Measurements from ENCODE around the gene TREML4. TPM values are rescaled to one million over a fixed set of nuclear protein-coding genes. Genes with fewer than 3 reads are reported as not detected.

TREML4 gene
- total RNA-seq, 1 donor from 2014 or later = not detected

DNA sequence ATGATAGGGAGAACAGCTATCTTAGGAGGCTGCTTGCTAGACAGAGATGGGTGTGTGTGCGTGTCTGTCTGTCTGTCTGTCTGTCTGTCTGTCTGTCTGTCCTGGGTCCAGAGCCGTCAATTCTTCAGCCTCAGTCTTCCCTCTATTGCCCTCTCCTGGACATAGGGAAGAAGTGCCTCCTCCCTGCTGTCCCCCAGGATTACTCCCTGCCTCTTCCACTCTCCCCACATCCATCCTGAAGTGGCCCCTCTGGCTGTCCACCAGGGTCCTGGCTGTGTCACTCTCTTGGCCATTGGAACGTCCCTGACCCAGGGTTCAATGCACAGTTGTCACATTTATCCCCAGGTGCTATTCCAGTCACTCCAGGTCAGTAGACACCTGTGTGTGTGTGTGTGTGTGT, 37.4 kb upstream of the TREML4 start:
- no peak overlapping the region for H3K4me3 ChIP-seq (ENCODE audit: low read length in 3 of 3)
- H3K9ac ChIP-seq (ENCODE audit: low read depth in 1 of 3, low read length in 3 of 3) = no peak overlapping the region
- no peaks in the 10 kb centered on the region for H3K4me1 ChIP-seq (ENCODE audit: control insufficient read depth in 3 of 3, insufficient read depth in 3 of 3, low read length in 3 of 3)
- peaks cover 0 to 3% (median 2%) of the 10 kb centered on the region in 3 donors for H3K9me3 ChIP-seq (ENCODE audit: control insufficient read depth in 3 of 3, low read length in 3 of 3)
- peaks cover 16 to 43% (median 30%) of the 10 kb centered on the region in 3 donors for H3K27me3 ChIP-seq (ENCODE audit: control insufficient read depth in 3 of 3, insufficient read depth in 3 of 3, low read length in 3 of 3)
- no peak overlapping the region for H3K27ac ChIP-seq (ENCODE audit: low read depth, low read length)
- H3K36me3 ChIP-seq (ENCODE audit: control insufficient read depth in 3 of 3, insufficient read depth in 3 of 3, low read length in 3 of 3) = no peaks in the 10 kb centered on the region

DNA sequence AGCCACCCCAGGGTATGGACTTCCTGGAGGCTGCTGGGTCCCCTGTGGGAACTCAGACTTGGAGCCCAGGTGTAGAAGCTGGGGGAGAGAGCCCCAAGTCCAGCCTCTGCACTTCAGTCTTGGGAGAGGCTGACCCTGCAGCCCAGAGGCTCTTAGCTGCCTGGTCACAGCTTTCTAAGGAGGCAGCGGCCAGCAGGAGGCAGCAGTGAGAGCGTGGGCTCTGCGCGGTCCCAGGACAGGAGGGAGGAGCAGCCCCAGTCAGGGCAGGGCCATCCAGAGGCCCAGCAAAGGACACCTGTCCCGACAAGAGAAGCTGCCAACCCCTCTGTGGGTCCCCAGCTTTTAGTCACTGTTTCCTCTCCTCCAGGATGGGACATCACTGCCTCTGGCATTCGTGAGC, 36.6 kb upstream of the TREML4 start:
- Histone ChIP-seq H3K4me1 (ENCODE audit: control insufficient read depth in 3 of 3, insufficient read depth in 3 of 3, low read length in 3 of 3) (no peaks in the 10 kb centered on the region), H3K27ac (ENCODE audit: low read depth, low read length) (no peak overlapping the region), H3K4me3 (ENCODE audit: low read length in 3 of 3) (no peak overlapping the region), H3K36me3 (ENCODE audit: control insufficient read depth in 3 of 3, insufficient read depth in 3 of 3, low read length in 3 of 3) (no peaks in the 10 kb centered on the region), H3K27me3 (ENCODE audit: control insufficient read depth in 3 of 3, insufficient read depth in 3 of 3, low read length in 3 of 3) (peaks cover 16 to 43% (median 30%) of the 10 kb centered on the region in 3 donors), H3K9me3 (ENCODE audit: control insufficient read depth in 3 of 3, low read length in 3 of 3) (peaks cover 0 to 3% (median 2%) of the 10 kb centered on the region in 3 donors), H3K9ac (ENCODE audit: low read depth in 1 of 3, low read length in 3 of 3) (no peak overlapping the region)

DNA sequence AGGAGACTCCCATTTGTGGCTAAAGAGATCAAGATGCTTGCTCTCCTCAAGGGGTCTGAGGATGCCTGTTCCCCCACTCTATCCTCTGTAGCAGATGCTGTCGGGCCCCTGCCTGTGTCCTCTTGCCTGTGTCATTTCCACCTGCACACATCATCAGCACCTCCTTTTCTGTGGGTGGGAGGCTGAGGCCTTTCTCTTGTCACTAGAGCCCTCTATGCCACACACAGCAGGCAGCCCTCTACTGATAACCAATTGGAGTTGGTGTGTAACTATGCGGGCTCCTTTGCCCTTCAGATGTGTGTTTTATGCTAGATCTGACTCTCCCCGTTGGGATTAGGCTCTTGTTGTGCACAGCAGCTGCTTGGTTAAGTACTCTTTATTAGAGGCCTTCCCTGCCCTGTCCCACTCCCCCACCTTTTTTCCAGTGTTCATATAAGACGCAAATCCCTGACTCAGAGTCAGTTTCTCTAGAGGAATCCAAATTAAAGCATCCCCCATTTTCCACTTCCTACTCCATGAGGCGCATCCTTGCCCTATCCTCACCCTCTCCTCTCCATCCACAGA, 34.9 kb upstream of the TREML4 start:
- Histone ChIP-seq H3K27me3 (ENCODE audit: control insufficient read depth in 3 of 3, insufficient read depth in 3 of 3, low read length in 3 of 3) (peaks cover 16 to 49% (median 33%) of the 10 kb centered on the region in 3 donors), H3K36me3 (ENCODE audit: control insufficient read depth in 3 of 3, insufficient read depth in 3 of 3, low read length in 3 of 3) (no peaks in the 10 kb centered on the region), H3K9ac (ENCODE audit: low read depth in 1 of 3, low read length in 3 of 3) (no peak overlapping the region), H3K4me1 (ENCODE audit: control insufficient read depth in 3 of 3, insufficient read depth in 3 of 3, low read length in 3 of 3) (no peaks in the 10 kb centered on the region), H3K9me3 (ENCODE audit: control insufficient read depth in 3 of 3, low read length in 3 of 3) (peaks cover 0 to 3% (median 2%) of the 10 kb centered on the region in 3 donors), H3K4me3 (ENCODE audit: low read length in 3 of 3) (no peak overlapping the region), H3K27ac (ENCODE audit: low read depth, low read length) (no peak overlapping the region)

DNA sequence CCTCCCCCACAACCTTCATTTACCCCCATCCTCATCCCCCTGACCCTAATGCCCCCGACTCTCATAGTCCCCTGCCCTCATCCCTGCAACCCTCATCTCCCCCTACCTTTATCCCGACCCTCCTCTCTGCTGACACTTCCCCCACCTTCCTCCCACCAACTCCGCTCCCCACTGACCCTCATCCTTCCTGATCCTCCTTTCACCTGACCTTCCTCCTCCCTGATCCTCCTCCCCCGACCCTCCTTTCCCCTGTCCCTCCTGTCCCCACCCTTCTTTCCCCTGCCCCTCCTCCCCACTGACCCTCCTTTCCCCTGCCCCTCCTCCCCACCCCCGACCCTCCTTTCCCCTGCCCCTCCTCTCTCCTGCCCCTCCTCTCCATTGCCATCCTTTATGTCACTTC, 34.3 kb upstream of the TREML4 start:
- no peaks in the 10 kb centered on the region for H3K4me1 ChIP-seq (ENCODE audit: control insufficient read depth in 3 of 3, insufficient read depth in 3 of 3, low read length in 3 of 3)
- no peak overlapping the region for H3K27ac ChIP-seq (ENCODE audit: low read depth, low read length)
- peaks cover 0 to 3% (median 2%) of the 10 kb centered on the region in 3 donors for H3K9me3 ChIP-seq (ENCODE audit: control insufficient read depth in 3 of 3, low read length in 3 of 3)
- H3K27me3 ChIP-seq (ENCODE audit: control insufficient read depth in 3 of 3, insufficient read depth in 3 of 3, low read length in 3 of 3) = peaks cover 16 to 47% (median 33%) of the 10 kb centered on the region in 3 donors
- H3K4me3 ChIP-seq (ENCODE audit: low read length in 3 of 3) = no peak overlapping the region
- H3K9ac ChIP-seq (ENCODE audit: low read depth in 1 of 3, low read length in 3 of 3) = no peak overlapping the region
- H3K36me3 ChIP-seq (ENCODE audit: control insufficient read depth in 3 of 3, insufficient read depth in 3 of 3, low read length in 3 of 3) = no peaks in the 10 kb centered on the region

DNA sequence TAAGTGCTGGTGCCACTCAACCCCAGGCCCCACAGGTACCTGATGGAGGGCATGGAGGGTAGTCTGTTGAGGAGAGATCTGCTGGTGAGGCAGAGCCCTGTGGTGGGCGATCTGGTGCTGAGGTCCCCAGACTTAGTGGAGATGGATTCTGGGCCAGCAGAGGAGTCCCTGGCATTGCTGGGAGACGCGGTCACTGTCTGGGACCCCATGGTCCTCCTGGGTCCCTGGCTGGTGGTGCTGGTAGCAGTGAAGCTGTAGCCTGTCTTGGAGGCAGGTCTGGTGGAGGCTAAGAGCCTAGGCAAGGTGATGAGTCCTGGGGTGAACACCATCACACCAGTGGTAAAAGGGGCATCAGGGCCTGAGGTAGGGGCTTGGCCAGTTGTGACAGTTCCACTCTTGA, 33.8 kb upstream of the TREML4 start:
- Histone ChIP-seq H3K4me3 (ENCODE audit: low read length in 3 of 3) (no peak overlapping the region), H3K36me3 (ENCODE audit: control insufficient read depth in 3 of 3, insufficient read depth in 3 of 3, low read length in 3 of 3) (no peaks in the 10 kb centered on the region), H3K27me3 (ENCODE audit: control insufficient read depth in 3 of 3, insufficient read depth in 3 of 3, low read length in 3 of 3) (peaks cover 16 to 47% (median 33%) of the 10 kb centered on the region in 3 donors), H3K9me3 (ENCODE audit: control insufficient read depth in 3 of 3, low read length in 3 of 3) (peaks cover 0 to 3% (median 2%) of the 10 kb centered on the region in 3 donors), H3K4me1 (ENCODE audit: control insufficient read depth in 3 of 3, insufficient read depth in 3 of 3, low read length in 3 of 3) (no peaks in the 10 kb centered on the region), H3K9ac (ENCODE audit: low read depth in 1 of 3, low read length in 3 of 3) (no peak overlapping the region), H3K27ac (ENCODE audit: low read depth, low read length) (no peak overlapping the region)

DNA sequence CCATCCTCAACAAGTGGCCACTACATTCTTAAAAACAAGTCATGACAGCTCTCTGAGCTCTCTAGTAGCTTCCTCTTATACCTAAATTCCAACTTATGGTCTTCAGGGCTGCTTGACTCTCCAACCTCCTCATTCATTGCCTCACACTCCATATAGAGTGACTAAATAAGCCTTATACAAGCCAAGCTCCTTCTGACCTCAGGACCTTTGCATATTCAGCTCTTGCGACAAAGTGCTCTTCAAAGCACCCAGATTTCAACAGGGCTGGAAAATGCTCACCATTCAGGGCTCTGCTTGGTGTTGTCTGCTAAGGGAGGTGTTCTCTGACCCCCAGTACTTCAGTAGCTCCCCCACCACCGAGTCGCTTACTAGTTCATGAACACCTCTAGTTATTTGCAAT, 30.9 kb upstream of the TREML4 start:
- Histone ChIP-seq H3K9ac (ENCODE audit: low read depth in 1 of 3, low read length in 3 of 3) (no peak overlapping the region), H3K36me3 (ENCODE audit: control insufficient read depth in 3 of 3, insufficient read depth in 3 of 3, low read length in 3 of 3) (no peaks in the 10 kb centered on the region), H3K4me3 (ENCODE audit: low read length in 3 of 3) (no peak overlapping the region), H3K27ac (ENCODE audit: low read depth, low read length) (no peak overlapping the region), H3K9me3 (ENCODE audit: control insufficient read depth in 3 of 3, low read length in 3 of 3) (no peaks in the 10 kb centered on the region), H3K27me3 (ENCODE audit: control insufficient read depth in 3 of 3, insufficient read depth in 3 of 3, low read length in 3 of 3) (peaks cover 10 to 32% (median 26%) of the 10 kb centered on the region in 3 donors), H3K4me1 (ENCODE audit: control insufficient read depth in 3 of 3, insufficient read depth in 3 of 3, low read length in 3 of 3) (peaks cover 0 to 4% (median 0%) of the 10 kb centered on the region in 3 donors)

DNA sequence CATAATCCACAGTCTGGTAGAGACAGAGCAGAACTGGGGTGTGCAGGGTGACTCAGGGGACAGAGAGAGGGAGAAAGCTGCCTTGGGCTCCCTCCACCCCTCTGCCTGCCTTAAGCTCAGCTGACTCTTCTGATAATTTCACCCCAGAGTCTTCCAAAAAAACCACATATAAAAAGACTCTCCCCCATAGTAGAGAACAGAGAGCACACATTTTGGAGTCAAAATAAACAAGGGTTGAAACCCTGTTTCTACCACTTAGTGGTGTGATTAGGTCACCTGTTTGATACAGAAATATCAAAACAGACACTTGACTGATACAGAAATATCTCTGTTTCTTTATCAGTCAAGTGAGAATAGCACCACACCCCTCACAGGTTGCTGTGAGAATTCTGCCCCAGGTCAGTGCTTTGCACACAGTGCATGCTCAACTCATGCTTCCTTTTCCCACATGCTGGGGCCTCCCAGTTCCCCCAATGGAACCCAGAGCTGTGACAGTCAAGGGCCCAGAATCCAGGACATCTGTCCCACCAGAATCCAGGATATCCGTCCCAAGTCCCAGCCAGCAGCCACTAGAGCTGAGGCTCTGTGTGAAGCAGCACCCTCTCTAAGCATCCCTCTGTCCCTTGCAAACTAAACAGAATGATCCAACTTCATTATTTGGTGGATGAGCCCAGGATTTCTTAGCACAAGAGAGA, 28.4 kb upstream of the TREML4 start:
- no peak overlapping the region for H3K9ac ChIP-seq (ENCODE audit: low read depth in 1 of 3, low read length in 3 of 3)
- no peaks in the 10 kb centered on the region for H3K9me3 ChIP-seq (ENCODE audit: control insufficient read depth in 3 of 3, low read length in 3 of 3)
- H3K4me1 ChIP-seq (ENCODE audit: control insufficient read depth in 3 of 3, insufficient read depth in 3 of 3, low read length in 3 of 3) = peaks cover 0 to 4% (median 0%) of the 10 kb centered on the region in 3 donors
- no peak overlapping the region for H3K27ac ChIP-seq (ENCODE audit: low read depth, low read length)
- no peak overlapping the region for H3K4me3 ChIP-seq (ENCODE audit: low read length in 3 of 3)
- no peaks in the 10 kb centered on the region for H3K36me3 ChIP-seq (ENCODE audit: control insufficient read depth in 3 of 3, insufficient read depth in 3 of 3, low read length in 3 of 3)
- peaks cover 0 to 18% (median 12%) of the 10 kb centered on the region in 3 donors for H3K27me3 ChIP-seq (ENCODE audit: control insufficient read depth in 3 of 3, insufficient read depth in 3 of 3, low read length in 3 of 3)

DNA sequence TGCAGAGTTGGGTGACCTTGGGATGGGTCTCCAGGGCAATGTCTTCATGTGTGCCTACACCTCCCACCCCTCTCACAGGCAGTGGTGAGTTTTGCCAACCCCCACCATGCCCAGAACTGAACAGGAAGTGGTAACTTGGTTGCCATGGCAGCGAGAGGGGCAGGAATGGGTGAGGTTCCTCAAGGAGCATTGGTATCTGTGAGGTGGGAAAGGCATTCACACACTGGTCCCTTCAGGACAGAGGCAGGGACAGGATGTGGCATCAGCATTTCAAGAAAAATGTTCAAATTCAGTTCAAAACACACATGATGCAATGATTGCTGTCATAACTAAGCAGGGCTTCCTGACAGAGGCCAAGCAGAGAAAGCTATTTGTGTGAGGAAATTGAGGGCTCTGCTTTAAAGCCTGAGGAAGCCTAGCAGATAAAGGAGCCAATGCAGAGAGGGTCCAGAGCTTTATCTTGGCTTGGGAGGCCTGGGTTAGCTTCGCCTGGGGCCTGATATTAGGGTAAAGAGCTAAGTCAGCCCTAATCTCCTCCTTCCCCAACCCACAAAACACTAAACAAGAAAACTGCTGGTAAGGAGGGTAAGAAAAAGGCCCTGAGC, 27.8 kb upstream of the TREML4 start:
- Histone ChIP-seq H3K4me3 (ENCODE audit: low read length in 3 of 3) (no peak overlapping the region), H3K4me1 (ENCODE audit: control insufficient read depth in 3 of 3, insufficient read depth in 3 of 3, low read length in 3 of 3) (peaks cover 0 to 4% (median 0%) of the 10 kb centered on the region in 3 donors), H3K27me3 (ENCODE audit: control insufficient read depth in 3 of 3, insufficient read depth in 3 of 3, low read length in 3 of 3) (peaks cover 0 to 12% (median 7%) of the 10 kb centered on the region in 3 donors), H3K9ac (ENCODE audit: low read depth in 1 of 3, low read length in 3 of 3) (no peak overlapping the region), H3K9me3 (ENCODE audit: control insufficient read depth in 3 of 3, low read length in 3 of 3) (no peaks in the 10 kb centered on the region), H3K36me3 (ENCODE audit: control insufficient read depth in 3 of 3, insufficient read depth in 3 of 3, low read length in 3 of 3) (no peaks in the 10 kb centered on the region), H3K27ac (ENCODE audit: low read depth, low read length) (no peak overlapping the region)

DNA sequence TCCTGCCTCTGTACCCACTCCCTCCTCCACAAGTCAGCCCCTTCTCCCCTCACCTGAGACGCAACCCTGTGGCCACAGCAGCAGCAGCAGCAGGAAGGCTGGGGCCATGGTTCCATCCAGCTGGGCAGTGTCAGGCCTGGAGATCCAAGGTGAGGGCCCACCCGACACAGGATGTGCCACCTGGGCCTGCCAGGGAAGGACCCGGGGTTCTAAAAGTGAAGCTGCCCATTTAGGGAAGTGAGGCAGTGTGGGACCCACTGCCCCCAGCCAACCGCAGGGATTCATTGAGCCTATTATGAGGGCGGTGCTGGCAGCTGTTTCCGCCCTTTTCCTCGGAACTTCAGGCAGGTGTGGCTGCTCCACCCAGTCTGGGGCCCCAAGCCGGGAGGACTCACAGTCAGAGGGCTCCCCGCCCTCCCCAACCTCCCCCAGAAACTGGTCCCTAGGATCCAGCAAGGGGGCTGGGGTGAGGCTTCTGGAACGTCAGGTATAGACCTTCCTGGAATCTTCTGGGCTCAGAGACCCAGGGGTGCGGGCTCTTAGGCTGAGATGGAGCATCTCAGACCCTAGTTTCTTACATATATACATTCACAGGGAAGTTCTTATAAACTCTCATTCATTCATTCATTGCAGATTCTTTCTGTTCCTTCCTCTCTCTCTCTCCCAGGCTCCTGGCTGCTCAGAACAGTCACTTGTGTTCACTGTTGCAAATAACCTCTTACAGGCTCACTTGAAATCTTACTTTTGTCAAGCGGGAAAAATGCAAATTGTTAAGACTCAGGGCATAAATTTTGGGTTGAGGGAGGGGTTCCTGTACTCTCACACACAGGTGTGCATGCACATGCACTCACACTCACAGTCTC, 27.0 kb upstream of the TREML4 start, which contains the start of gene TREML2:
Gene TREML2, minus strand, starts transcription at position 249 of the 863 bp plus-strand sequence. Its CDS starts 141 bp downstream, at position 108.
- Histone ChIP-seq H3K4me3 (ENCODE audit: low read length in 3 of 3) (no peak within 1 kb of the TSS), H3K36me3 (ENCODE audit: control insufficient read depth in 3 of 3, insufficient read depth in 3 of 3, low read length in 3 of 3) (no peaks in the 10 kb centered on the region), H3K9ac (ENCODE audit: low read depth in 1 of 3, low read length in 3 of 3) (no peak within 1 kb of the TSS), H3K4me1 (ENCODE audit: control insufficient read depth in 3 of 3, insufficient read depth in 3 of 3, low read length in 3 of 3) (peaks cover 0 to 4% (median 0%) of the 10 kb centered on the region in 3 donors), H3K27ac (ENCODE audit: low read depth, low read length) (no peak within 1 kb of the TSS), H3K27me3 (ENCODE audit: control insufficient read depth in 3 of 3, insufficient read depth in 3 of 3, low read length in 3 of 3) (peaks cover 0 to 8% (median 6%) of the 10 kb centered on the region in 3 donors), H3K9me3 (ENCODE audit: control insufficient read depth in 3 of 3, low read length in 3 of 3) (no peaks in the 10 kb centered on the region)

Measured in skeletal muscle tissue (tissue), 4 donors.